NCI-H187 (cell line): ENCODE results near the gene PUS1.
"Not testable (repeated sequence)": the region's sequence is repeated elsewhere in the genome, so short reads cannot be mapped to it uniquely, and the experiment has no call there.

Source experiments
- DNase-seq, 2 experiments: peaks; one replicate each; lab custom pipeline; 2025; lab: John Stamatoyannopoulos, UW

The PUS1 gene

DNA sequence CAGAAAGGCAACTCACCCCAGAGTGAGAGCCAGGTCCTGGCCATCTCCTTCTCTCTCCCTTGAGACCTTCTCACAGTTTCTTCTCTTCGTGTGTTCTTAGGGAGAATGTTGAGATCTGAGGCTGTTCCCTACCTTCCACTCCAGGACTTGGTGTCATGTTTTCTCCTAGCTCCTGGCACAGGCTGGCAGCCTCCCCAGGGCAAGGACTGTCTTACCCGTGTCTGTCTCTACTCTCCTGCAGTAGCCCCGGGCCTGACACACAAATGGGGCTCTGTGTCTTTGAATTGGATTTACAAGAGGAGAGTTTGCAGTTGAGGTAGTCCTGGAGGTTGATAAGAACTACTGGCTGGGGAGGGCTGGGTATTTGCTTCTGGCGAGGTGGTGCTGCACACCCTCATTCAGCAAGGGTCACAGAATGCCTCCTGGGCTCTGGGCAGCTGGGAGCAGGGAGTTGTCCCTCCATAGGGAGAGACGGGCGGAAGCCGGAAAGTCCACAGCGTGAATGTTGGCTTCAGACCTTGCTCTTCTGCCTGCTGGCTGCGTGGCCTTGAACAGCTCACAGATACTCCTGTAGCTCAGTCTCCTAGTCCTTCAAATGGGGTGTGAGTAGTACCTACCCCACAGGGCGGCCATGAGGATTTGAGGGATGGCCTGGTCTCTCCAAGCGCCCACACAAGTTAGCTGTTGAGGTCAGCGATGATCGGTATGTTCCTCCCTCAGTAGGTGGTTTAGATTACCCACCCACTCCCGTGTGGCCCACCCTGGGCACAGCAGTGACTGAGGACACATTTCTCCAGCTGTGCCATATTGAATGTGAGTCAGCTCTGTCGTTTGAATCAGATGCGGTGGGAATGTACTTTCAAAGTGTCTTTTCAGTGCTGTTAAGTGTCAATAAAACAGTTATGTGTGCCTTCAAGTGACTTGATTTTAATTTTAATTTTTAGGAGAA is 30.8 kb downstream of the PUS1 start:
- no peak for DNase-seq

DNA sequence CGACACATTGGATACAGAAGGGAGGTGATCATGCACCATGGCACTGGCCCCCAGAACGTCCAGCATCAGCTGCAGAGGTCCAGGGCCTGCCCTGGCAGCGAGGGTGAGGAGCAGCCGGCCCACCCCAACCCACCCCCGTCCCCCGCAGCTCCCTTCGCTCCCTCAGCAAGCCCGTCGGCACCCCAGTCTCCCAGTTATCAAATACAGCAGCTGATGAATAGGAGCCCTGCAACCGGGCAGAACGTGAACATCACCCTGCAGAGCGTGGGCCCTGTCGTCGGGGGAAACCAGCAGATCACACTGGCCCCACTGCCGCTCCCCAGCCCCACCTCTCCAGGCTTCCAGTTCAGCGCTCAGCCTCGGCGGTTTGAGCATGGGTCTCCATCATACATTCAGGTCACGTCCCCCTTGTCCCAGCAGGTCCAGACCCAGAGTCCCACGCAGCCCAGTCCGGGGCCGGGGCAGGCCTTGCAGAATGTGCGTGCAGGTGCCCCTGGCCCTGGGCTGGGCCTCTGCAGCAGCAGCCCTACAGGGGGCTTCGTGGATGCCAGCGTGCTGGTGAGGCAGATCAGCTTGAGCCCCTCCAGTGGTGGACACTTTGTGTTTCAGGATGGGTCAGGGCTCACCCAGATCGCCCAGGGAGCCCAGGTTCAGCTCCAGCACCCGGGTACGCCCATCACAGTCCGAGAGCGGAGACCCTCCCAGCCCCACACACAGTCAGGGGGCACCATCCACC is 31.7 kb downstream of the PUS1 start:
- DNase-seq = not testable (repeated sequence)

DNA sequence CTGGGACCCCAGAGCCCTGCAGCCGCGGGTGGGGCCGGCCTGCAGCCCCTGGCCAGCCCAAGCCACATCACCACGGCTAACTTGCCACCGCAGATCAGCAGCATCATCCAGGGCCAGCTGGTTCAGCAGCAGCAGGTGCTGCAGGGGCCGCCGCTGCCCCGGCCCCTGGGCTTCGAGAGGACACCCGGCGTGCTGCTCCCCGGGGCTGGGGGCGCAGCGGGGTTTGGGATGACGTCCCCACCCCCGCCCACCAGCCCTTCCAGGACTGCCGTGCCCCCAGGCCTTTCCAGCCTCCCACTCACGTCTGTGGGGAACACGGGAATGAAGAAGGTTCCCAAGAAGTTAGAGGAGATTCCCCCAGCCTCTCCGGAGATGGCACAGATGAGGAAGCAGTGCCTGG is 32.3 kb downstream of the PUS1 start:
- not testable (repeated sequence) for DNase-seq

DNA sequence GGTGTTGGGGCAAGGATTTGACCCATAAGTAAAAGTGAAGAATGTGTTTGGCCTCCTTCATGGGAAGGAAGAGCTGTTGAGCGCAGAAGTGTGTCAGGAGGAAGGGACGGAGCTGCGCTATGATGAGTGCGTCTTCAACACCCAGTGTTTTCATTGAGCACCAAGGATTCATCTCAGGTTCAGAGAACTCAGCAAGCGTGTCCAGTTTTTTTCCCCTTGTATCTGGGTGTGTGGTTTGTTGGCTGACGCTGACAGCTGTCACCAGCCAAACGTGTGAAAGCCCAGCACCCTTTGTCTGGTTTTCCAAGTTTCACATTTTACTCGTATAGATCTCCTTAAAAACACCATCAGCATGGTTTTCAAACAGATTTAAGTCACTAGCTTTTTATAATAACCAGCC is 33.0 kb downstream of the PUS1 start:
- no peak for DNase-seq

DNA sequence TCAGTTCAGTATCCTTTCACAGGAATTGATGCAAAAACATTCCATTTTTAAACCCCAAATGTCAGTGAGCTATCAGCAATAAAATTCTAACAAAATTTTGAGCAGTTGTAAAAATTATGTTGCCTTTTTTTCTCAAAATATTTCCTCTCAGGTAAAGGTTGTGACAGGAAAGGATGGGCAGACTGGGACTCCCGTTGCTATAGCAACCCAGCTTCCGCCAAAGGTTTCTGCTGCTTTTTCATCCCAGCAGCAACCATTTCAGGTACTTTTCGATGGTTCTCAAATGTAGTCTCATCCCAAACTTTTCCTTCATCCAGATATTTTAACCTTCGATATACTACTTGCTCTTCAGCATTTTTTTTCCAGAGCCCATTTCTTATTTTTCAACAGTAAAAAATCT is 34.3 kb downstream of the PUS1 start:
- no peak for DNase-seq

DNA sequence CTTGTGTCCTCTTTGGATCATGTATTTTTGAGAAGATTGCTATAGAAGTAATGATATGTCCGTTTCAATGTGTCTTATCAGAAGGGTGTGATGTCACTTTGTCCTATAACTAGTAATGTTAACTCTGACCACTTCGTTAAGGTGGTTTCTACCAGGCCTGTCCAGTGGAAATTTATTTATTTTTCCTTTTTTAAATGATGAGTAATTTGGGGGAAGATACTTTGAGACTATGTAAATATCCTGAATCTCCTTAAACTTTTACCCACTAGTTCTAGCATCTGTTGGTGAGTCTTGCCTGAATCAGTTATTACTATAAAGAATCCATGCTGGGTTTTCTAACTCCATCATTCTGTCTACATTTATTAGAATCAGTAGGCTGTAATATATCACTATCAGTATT is 36.0 kb downstream of the PUS1 start:
- no peak for DNase-seq

DNA sequence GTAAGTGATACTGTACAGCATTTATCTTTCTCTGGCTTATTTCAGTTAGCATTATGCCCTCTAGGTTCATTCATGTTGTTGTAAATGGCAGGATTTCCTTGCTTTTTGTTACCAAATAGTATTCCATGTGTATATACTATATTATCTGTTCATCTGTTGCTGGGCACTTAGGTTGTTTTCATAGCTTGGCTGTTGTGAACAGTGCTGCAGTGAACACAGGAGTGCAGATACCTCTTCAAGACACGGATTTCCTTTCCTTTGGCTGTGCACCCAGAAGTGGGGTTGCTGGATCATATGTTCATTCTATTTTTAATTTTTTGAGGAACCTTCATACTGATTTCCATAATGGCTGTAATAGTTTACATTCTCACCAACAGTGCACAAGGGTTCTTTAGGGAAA is 42.1 kb downstream of the PUS1 start:
- DNase-seq = no peak

DNA sequence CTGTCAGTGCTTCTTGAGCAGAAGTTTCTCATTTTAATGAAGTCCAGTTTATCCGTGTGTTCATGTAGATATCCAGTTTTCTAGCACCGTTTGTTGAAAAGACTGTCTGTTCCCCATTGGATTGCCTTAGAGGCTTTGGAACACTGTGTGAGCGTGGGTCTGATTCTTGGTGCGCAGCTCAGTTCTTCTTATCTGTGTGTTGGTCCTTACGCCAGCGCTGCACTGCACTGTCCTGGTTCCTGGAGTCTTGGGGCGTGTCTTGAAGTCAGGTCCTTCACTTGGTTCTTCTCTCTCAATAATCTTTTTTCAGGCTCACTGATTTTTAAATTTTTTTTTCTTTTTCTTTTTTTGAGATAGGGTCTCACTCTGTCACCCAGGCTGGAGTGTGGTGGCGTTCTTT is 46.2 kb downstream of the PUS1 start:
- no peak for DNase-seq

DNA sequence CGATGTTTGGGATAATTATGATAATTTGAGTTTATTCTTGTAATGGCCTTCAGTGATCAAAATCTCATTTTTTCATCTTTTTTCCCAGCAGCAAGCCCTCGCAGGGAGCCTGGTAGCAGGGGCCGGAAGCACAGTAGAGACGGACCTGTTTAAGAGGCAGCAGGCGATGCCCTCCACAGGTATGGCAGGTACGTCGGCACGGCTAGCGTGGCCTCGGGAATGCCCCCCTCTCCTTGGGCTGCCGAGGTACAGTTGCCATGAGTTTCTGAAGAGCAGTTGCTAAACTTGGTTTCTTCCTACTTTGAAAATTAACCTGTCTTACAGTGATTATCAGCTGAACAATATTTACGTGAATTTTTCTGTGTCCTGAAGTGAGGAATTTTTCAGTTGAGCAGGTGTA is 50.5 kb downstream of the PUS1 start:
- DNase-seq = no peak

DNA sequence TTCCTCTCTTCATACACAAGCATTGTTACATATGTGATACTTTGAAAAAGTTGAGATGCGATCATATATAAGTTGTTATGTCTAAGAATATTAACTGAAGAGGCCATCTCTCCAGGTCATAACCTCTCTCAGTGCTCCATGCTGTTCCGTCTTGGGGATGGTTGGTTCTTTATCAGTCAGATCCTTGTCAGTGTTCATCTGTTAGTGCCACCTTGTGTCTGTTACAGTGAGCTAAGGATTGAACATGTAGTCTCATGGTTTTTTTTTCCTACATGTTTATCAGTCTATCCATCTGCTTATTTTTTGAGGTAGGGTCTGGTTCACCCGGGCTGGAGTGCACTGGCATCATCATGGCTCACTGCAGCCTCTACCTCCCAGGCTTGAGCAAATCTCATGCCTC is 51.2 kb downstream of the PUS1 start:
- DNase-seq = no peak

DNA sequence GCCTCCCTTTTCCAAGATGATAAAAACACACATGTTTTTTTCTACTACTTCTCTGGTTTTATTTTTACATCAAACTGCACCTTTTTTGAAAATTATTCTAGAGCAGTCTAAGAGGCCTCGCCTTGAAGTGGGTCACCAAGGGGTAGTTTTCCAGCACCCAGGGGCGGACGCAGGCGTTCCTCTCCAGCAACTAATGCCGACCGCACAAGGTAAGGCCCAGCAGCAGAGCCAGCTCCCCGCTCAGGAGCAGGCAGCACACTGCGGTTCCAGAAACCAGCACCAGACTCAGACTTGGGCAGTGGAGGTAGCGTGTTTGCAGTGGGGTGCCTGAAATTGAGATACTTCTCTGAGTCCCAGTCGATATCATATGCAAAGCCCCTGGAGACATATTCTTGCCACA is 52.3 kb downstream of the PUS1 start:
- no peak for DNase-seq

DNA sequence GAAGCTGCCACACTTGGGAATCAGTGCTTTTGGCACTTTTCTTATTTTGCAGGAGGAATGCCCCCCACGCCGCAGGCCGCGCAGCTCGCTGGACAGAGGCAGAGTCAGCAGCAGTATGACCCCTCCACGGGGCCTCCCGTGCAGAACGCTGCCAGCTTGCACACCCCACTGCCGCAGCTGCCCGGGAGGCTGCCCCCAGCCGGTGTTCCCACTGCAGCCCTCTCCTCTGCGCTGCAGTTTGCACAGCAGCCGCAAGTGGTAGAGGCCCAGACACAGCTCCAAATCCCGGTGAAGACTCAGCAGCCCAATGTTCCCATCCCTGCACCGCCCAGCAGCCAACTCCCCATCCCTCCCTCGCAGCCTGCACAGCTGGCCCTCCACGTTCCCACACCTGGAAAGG is 53.0 kb downstream of the PUS1 start:
- no peak for DNase-seq

DNA sequence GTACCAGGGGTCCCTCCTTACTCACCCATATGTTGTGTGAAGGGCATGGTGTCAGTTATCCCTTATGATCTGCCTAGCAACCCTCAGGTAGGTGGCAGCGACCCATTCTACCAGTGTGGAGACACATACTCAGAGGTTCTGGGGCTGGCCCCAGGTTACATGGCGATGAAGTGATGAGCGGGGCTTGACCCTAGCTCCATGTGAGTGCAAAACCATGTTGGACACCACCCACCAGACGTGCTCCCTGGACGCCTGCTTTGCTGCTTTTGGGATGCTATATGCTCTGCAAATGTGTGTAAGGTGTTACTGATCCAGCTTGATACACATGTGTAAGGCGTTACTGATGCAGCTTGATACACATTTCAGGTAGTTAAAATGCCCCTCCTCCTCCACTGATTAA is 54.0 kb downstream of the PUS1 start:
- DNase-seq = no peak

DNA sequence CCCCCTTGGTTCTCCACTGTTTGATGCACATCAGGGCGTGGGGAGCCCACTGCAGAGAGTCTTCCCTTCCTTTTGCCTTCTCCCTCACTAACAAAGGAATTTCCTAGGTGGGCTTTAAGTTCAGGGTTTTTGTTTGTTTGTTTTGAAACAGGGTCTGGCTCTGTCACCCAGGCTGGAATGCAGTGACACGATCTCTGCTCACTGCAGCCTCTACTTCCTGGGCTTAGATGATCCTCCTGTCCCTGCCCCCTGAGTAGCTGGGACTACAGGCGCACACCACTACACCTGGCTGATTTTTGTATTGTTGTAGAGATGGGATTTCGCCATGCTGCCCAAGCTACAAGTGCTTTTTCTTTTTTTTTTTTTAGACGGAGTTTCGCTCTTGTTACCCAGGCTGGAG is 54.5 kb downstream of the PUS1 start:
- no peak for DNase-seq

DNA sequence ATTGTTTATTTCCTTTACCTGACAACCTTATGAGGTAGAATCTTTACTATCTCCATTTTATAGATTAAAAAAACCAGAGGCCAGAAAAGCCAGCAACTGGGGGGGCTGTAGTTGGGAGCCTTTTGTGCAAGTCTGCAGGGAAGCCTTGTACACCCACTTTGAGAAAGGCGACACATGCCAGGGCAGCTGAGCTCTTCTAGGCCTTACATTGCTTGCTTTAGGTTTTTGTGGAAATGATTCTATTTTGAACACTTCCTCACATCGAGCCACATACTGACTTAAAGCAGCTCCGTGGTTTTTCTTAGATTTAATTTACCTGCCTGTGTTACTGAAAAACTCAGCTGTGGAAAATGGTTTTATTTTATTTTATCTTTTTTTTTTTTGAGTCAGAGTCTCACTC is 55.3 kb downstream of the PUS1 start:
- no peak for DNase-seq

DNA sequence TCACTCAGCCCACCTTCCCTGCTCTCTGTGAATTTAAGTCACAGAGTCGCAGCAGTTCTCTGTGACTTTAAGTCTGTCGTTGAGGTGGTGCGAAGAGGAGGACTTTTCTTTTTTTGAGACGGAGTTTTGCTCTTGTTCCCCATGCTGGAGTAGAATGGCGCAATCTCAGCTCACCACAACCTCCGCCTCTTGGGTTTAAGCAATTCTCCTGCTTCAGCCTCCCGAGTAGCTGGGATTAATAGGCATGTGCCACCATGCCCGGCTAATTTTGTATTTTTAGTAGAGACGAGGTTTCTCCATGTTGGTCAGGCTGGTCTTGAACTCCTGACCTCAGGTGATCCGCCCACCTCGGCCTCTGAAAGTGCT is 56.4 kb downstream of the PUS1 start:
- DNase-seq = not testable (repeated sequence)

DNA sequence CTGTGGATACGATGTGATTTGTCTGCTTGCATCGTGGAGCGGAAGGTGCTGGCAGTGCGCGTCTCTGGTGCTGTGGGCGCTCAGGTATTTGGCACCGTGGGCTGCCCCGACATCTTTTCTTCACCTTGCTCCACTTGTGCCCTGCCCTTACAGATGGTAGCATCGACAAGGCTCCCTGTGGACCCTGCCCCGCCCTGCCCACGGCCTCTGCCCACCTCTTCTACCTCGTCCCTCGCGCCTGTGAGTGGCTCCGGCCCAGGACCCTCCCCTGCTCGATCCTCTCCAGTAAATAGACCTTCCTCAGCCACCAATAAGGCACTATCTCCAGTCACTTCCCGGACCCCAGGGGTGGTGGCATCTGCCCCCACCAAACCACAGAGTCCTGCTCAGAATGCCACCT is 57.3 kb downstream of the PUS1 start:
- no peak for DNase-seq

DNA sequence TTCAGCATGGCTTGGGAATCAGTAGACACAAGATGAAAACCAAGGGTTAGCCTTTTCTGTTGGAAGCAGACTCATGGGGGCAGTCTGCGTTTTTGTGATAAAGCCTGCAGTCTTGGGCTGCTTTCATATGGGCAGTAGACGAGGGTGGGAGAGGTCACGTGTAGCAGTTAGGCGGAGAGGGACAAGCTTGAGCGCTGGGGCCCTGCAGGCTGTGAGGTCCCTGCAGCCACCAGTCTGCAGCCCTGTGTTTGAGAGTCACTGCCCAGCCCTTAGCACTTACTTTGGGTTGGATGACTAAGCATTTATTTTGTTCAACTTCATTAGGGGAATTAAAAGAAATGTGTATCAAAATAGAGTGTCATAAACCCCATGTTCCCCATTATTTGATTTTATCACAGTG is 57.8 kb downstream of the PUS1 start:
- no peak for DNase-seq

DNA sequence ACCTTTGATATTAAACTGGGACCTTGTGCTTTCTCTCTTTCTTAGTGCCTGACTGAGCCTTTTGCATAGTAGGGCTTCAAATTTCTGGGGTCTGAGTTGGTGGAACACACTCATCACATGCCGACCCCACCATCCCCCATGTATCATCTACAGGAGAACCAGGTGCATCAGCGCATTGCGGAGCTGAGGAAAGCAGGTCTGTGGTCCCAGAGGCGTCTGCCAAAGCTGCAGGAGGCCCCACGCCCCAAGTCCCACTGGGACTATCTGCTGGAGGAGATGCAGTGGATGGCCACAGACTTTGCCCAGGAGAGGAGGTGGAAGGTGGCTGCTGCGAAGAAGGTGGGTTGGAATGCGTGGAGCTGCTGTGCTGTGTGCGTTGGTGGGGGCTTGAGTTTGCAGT is 58.5 kb downstream of the PUS1 start:
- DNase-seq = no peak

DNA sequence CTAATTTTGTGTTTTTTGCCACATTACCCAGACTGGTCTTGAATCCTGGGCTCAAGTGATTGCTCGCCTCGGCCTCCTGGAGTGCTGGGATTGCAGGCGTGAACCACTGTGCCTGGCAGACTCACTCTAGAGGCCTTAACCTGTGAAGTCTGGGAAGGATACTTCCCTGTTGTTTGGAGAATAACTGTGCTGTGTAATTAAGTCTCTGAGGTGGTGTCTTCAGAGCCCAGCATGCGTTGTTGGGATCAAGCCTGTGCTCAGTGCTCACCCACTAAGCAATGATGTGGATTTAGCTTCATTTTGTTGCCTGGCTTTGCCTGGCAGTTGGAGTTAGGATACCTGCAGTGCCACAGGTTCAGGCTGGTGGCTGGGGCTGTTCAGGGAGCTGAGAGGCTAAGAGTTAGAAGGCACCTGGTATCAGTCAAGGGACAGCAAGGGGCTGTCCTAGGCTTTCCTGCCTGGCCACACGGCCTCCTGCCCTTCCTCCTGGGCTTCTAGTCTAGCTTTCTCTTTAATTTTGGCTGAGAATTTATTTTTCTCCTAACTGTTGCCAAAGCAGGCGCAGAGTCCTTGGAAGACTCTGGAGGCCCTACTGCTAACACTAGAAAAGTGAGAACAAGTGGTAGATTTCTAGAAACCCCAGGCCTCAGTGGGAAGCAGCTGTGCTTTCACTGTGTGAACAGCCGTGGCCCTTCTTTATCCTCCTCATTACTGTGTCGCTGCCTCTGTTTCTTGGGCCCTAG is 59.1 kb downstream of the PUS1 start:
- no peak for DNase-seq

DNA sequence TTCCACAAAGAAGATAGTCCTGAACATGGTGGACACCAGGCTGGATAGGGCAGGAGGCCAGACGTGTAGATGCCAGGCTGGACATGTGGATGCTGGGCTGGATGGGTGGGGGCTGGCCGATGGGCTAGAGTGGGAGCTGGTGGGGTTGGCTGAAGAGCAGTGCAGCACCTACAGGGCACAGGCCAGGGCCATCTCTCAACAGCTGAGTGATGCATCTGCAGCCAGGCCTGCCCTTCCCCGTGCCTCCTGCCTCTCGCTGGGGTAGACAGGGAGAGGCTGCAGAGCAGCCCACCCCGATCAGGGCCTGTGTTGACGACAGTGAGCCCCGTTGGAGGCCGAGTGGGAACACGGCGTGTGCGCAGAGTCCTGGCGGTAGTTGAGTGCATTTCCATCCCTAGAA is 59.9 kb downstream of the PUS1 start:
- DNase-seq = no peak

DNA sequence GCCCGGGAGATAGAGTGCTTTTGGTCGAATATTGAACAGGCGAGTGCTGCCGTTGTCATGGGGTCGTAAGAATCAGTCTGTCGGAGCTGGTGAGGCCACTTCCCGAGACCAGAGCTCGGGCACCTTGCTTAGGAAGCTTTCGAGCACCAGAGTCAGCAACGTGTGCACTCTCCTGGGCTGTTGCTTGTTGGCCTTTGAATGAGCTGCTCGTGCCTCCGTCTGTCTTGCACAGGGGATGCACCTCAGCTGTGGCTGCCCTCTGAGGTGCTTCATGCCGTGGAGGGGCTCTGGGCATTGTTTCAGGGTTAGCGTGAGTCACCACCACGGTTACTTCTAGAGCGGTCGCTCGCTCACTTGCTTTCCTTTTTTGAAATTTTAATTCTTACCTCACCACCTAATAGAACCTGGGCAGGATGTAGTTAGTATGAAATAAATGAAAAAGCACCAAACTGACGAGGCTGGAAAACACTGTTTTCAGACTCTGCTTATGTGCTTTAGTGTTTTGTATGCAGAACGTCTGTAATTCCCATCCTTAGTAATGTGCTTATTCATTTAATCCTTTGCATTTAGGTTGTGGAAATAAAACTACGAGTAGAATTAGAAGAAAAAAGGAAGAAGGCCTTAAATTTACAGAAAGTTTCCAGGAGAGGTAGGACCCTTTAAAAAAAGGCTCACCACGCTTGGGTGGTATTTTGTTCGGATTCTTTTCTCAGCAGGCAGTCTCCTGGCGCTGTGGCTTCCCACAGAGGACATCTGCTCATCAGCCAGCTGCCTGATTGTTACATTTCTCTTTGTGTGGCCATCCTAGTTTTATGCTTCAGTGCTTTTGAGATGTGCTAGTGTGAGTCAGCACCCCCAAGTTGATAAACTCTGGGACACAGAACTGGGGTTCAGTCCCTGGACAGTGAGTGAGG is 61.2 kb downstream of the PUS1 start:
- DNase-seq = peak in 1 of 2 experiments; percentile 75
